Sigmoid colon (tissue), 7 donors: ENCODE results near the gene STAT4. TPM values are rescaled to one million over a fixed set of nuclear protein-coding genes. Genes with fewer than 3 reads are reported as not detected.

Experiments used
- DNase-seq: peaks from one replicate; pipeline ENCODE4 v3.0.0-alpha.2; 2019
- H3K27ac ChIP-seq, 4 donors: fragments of 200-600 bp; sonication (generic); one replicate each; pipeline ENCODE4 v1.5.1; 2016 to 2019; ENCODE audit warnings: mild to moderate bottlenecking in 1 of 4
- H3K27me3 ChIP-seq, 3 donors: fragments of 200-600 bp; sonication (generic); one replicate each; pipeline ENCODE4 v1.5.1; 2019; ENCODE audit warnings: mild to moderate bottlenecking in 1 of 3
- H3K36me3 ChIP-seq, 4 donors: fragments of 200-600 bp; sonication (generic); one replicate each; pipeline ENCODE4 v1.5.1; 2016 to 2019
- H3K4me1 ChIP-seq, 4 donors: fragments of 200-600 bp; sonication (generic); one replicate each; pipeline ENCODE4 v1.5.1; 2017 to 2019
- H3K4me3 ChIP-seq, 4 donors: fragments of 200-600 bp; sonication (generic); one replicate each; pipeline ENCODE4 v1.5.1; 2017 to 2019; ENCODE audit warnings: mild to moderate bottlenecking in 2 of 4, moderate library complexity in 1 of 4
- H3K9me3 ChIP-seq, 4 donors: fragments of 200-600 bp in 3 of 4; sonication (generic) in 3 of 4; one replicate each; pipeline versions ENCODE4 v1.5.1 to v1.6.1; 2013 to 2019
- CTCF ChIP-seq, 4 experiments: fragments of 450-650 bp in 3 of 4; fragments of 200-600 bp in 1 of 4; IDR thresholded peaks; one replicate each; pipeline ENCODE4 v1.5.1; 2016 to 2019; ENCODE audit warnings: antibody characterized with exemption in 4 of 4, mild to moderate bottlenecking in 3 of 4, moderate library complexity in 2 of 4
- EP300 ChIP-seq, 4 donors: sonication (generic); formaldehyde crosslinking; IDR thresholded peaks; one replicate each; pipeline ENCODE4 v1.6.1; 2017; ENCODE audit warnings: antibody characterized with exemption in 4 of 4
- POLR2A ChIP-seq, 2 donors: fragments of 450-650 bp; IDR thresholded peaks; one replicate each; pipeline ENCODE4 v1.6.1; 2016; ENCODE audit warnings: antibody characterized with exemption in 2 of 2, mild to moderate bottlenecking in 2 of 2, moderate library complexity in 2 of 2
- POLR2AphosphoS5 ChIP-seq, 4 donors: sonication (generic); formaldehyde crosslinking; IDR thresholded peaks; one replicate each; pipeline ENCODE4 v1.6.1; 2017; ENCODE audit warnings: antibody characterized with exemption in 4 of 4
- WGBS, 2 donors: extraction: QIAGEN DNeasy Blood & Tissue Kit; methylation state at CpG; one replicate each; pipeline ENCODE4 v1.1.7; 2013; 5-methylcytosine and 5-hydroxymethylcytosine counted together
- intact Hi-C: fragments of 100-400 bp; cut with DNase I; formaldehyde crosslinking; loops from one replicate; pipeline ENCODE4 v1.15.1; 2023
- polyA plus RNA-seq, 3 donors: library from polyadenylated mRNA; stranded (reverse); fragments of 200-250 nt; gene quantifications; one replicate each; pipeline ENCODE4 v1.2.3, GENCODE V29; 2013
- total RNA-seq, 4 donors: library from RNA; depleted of rRNA; stranded (reverse); fragments of >200 nt; gene quantifications; one replicate each; pipeline ENCODE4 v1.1.0, GENCODE V29; 2016
- donor health status: healthy with polysubstance abuse.
- donor health status: Bipolar disorder and iron deficiency.
- donor health status: healthy.

Gene STAT4
- total and polyA plus RNA-seq, 7 donors: 0.46 to 4.6 (median 0.70) TPM; not detected in 1

GRCh38 chr2:191012346-191012745, 138.4 kb downstream of the STAT4 start:
- WGBS, 2 donors: 89 to 94% methylated on average over 3 of the region's 3 CpGs
- no peak for TF ChIP-seq EP300 (IDR thresholded peaks at IDR 0.05)
- TF ChIP-seq POLR2AphosphoS5 (IDR thresholded peaks at IDR 0.05): no peak
- no peak for TF ChIP-seq POLR2A (IDR thresholded peaks at IDR 0.05)
- no peak for TF ChIP-seq CTCF (IDR thresholded peaks at IDR 0.05)
- H3K4me1 ChIP-seq: peaks cover 0 to 35% (median 25%) of the 10 kb centered on the region in 4 donors
- no peak overlapping the region for H3K27ac ChIP-seq
- H3K4me3 ChIP-seq: peak overlapping the region; percentile 75 to 94 (median 84)
- intact Hi-C loops: loop anchor here (5.0 to 10.0 kb wide), 3 partner anchors 130 to 368 kb away; partner anchors contain the start of genes GLS and NAB1
- no peaks in the 10 kb centered on the region for H3K9me3 ChIP-seq
- DNase-seq: no peak
- H3K36me3 ChIP-seq: peaks cover 0 to 28% (median 10%) of the 10 kb centered on the region in 4 donors
- H3K27me3 ChIP-seq: no peaks in the 10 kb centered on the region

GRCh38 chr2:191010887-191011885, 139.6 kb downstream of the STAT4 start:
- peaks cover 0 to 35% (median 25%) of the 10 kb centered on the region in 4 donors for H3K4me1 ChIP-seq
- peaks cover 3 to 40% (median 19%) of the 10 kb centered on the region in 4 donors for H3K36me3 ChIP-seq
- no peak overlapping the region for H3K27ac ChIP-seq
- H3K4me3 ChIP-seq: no peak overlapping the region
- TF ChIP-seq CTCF (IDR thresholded peaks at IDR 0.05): no peak
- TF ChIP-seq POLR2AphosphoS5 (IDR thresholded peaks at IDR 0.05): no peak
- no peak for TF ChIP-seq EP300 (IDR thresholded peaks at IDR 0.05)
- no peak for TF ChIP-seq POLR2A (IDR thresholded peaks at IDR 0.05)
- no peaks in the 10 kb centered on the region for H3K27me3 ChIP-seq
- DNase-seq: no peak
- 74 to 81% methylated on average over 14 of the region's 14 CpGs for WGBS, 2 donors
- no peaks in the 10 kb centered on the region for H3K9me3 ChIP-seq
- intact Hi-C loops: loop anchor here (5.0 to 10.0 kb wide), 3 partner anchors 129 to 366 kb away; partner anchors contain the start of genes GLS and NAB1

GRCh38 chr2:191009541-191010374, 141.0 kb downstream of the STAT4 start:
- Histone ChIP-seq H3K9me3 (no peaks in the 10 kb centered on the region), H3K4me1 (peaks cover 0 to 34% (median 23%) of the 10 kb centered on the region in 4 donors), H3K27ac (no peak overlapping the region), H3K4me3 (no peak overlapping the region), H3K27me3 (no peaks in the 10 kb centered on the region), H3K36me3 (peaks cover 12 to 54% (median 27%) of the 10 kb centered on the region in 4 donors)
- intact Hi-C loops: loop anchor here (5.0 to 10.0 kb wide), 3 partner anchors 127 to 365 kb away; partner anchors contain the start of genes GLS and NAB1
- no peak for DNase-seq
- TF ChIP-seq CTCF (IDR thresholded peaks at IDR 0.05) (no peak), POLR2A (IDR thresholded peaks at IDR 0.05) (no peak)
- WGBS, 2 donors: 91 to 95% methylated on average over 4 of the region's 4 CpGs

GRCh38 chr2:191008286-191008685, 142.5 kb downstream of the STAT4 start:
- H3K36me3 ChIP-seq: peaks cover 12 to 69% (median 37%) of the 10 kb centered on the region in 4 donors
- no peak overlapping the region for H3K27ac ChIP-seq
- no peaks in the 10 kb centered on the region for H3K27me3 ChIP-seq
- no peak for TF ChIP-seq EP300 (IDR thresholded peaks at IDR 0.05)
- no peak for TF ChIP-seq POLR2AphosphoS5 (IDR thresholded peaks at IDR 0.05)
- no peak for TF ChIP-seq POLR2A (IDR thresholded peaks at IDR 0.05)
- TF ChIP-seq CTCF (IDR thresholded peaks at IDR 0.05): no peak
- DNase-seq: no peak
- intact Hi-C loops: no loop called here
- H3K4me1 ChIP-seq: peaks cover 0 to 29% (median 20%) of the 10 kb centered on the region in 4 donors
- H3K9me3 ChIP-seq: no peaks in the 10 kb centered on the region
- H3K4me3 ChIP-seq: no peak overlapping the region
